GM12878 (cell line): ENCODE measurements around the gene LARP7. TPM values are rescaled to one million over a fixed set of nuclear protein-coding genes. Genes with fewer than 3 reads are reported as not detected.
A peak's percentile ranks its signal among the peaks of the same experiment; 100 is the strongest.

Experiments
- EGR1 ChIP-seq, 2 experiments: IDR thresholded peaks; 1 replicate in 1 of 2; 2 replicates in 1 of 2; pipeline ENCODE4 v1.6.1; 2011 to 2012; ENCODE audit warnings: low read depth in 2 of 2, low read length in 2 of 2, borderline replicate concordance in 1 of 2, mild to moderate bottlenecking in 1 of 2, moderate library complexity in 1 of 2
- EZH2 ChIP-seq: IDR thresholded peaks from 2 replicates; pipeline ENCODE4 v1.6.1; 2012; ENCODE audit warnings: low read depth, mild to moderate bottlenecking, control low read depth, inconsistent platforms, low read length, borderline replicate concordance; ENCODE audit not compliant: control insufficient read depth
- IRF4 ChIP-seq: IDR thresholded peaks from 2 replicates; pipeline ENCODE4 v1.6.1; 2011; ENCODE audit warnings: low read depth, low read length
- MTA2 ChIP-seq: fragments of 450-650 bp; IDR thresholded peaks from 2 replicates; pipeline ENCODE4 v1.6.1; 2016; ENCODE audit warnings: low read depth, mild to moderate bottlenecking, moderate library complexity
- MTA3 ChIP-seq: IDR thresholded peaks from 2 replicates; pipeline ENCODE4 v1.6.1; 2012; ENCODE audit warnings: low read length, inconsistent platforms, borderline replicate concordance
- NRF1 ChIP-seq: conservative IDR thresholded peaks from 2 replicates; pipeline ENCODE4 v1.6.1; 2011; ENCODE audit warnings: mild to moderate bottlenecking, low read depth, low read length, improper control_type of control experiment
- RAD21 ChIP-seq: IDR thresholded peaks from 2 replicates; pipeline ENCODE4 v1.6.1; 2011; ENCODE audit warnings: mild to moderate bottlenecking, low read depth, low read length, moderate library complexity; ENCODE audit not compliant: insufficient read depth
- RB1 ChIP-seq: fragments of 450-650 bp; formaldehyde crosslinking; IDR thresholded peaks from 2 replicates; pipeline ENCODE4 v1.6.1; 2017; ENCODE audit warnings: mild to moderate bottlenecking, borderline replicate concordance
- SRF ChIP-seq, 2 experiments: IDR thresholded peaks; 2 replicates each; pipeline ENCODE4 v1.6.1; 2011; ENCODE audit warnings: low read depth in 2 of 2, low read length in 2 of 2, mild to moderate bottlenecking in 1 of 2, moderate library complexity in 1 of 2
- STAT1 ChIP-seq: fragments of 450-650 bp; conservative IDR thresholded peaks from 2 replicates; pipeline ENCODE4 v1.6.1; 2014; ENCODE audit warnings: antibody characterized with exemption, mild to moderate bottlenecking
- SUZ12 ChIP-seq: fragments of 200-600 bp; sonication (generic); IDR thresholded peaks from one replicate; pipeline ENCODE4 v1.6.1; 2018; ENCODE audit warnings: antibody characterized with exemption, mild to moderate bottlenecking; ENCODE audit not compliant: unreplicated experiment
- WRNIP1 ChIP-seq: IDR thresholded peaks from 2 replicates; pipeline ENCODE4 v1.6.1; 2011; ENCODE audit warnings: low read depth, low read length, improper control_type of control experiment, borderline replicate concordance
- YY1 ChIP-seq: IDR thresholded peaks from 2 replicates; pipeline ENCODE4 v1.6.1; 2011; ENCODE audit warnings: low read depth, mild to moderate bottlenecking, low read length
- ZBED1 ChIP-seq: IDR thresholded peaks from 2 replicates; pipeline ENCODE4 v1.6.1; 2016; ENCODE audit warnings: borderline replicate concordance
- polyA plus RNA-seq, 11 experiments: library from polyadenylated mRNA; depleted of rRNA in 4 of 11; unstranded in 6 of 11; stranded (reverse) in 5 of 11; fragments of >200 nt; fragmentation: Nextera tagmentation in 4 of 11; fragmentation: Illumina TruSeq in 1 of 11; extraction: Ambion mirVana in 4 of 11; extraction: Trizol in 1 of 11; gene quantifications; 1 replicate in 1 of 11; 2 replicates in 10 of 11; pipeline versions ENCODE4 v1.2.1 to v1.2.3, GENCODE V29; 2011 to 2016; ENCODE audit warnings: inconsistent platforms in 2 of 11, missing spikeins in 2 of 11, low read depth in 1 of 11
- total RNA-seq, 4 experiments: library from RNA; depleted of rRNA in 3 of 4; stranded (reverse); fragments of >200 nt in 3 of 4; fragmentation: Illumina TruSeq in 1 of 4; extraction: Trizol in 1 of 4; gene quantifications; 2 replicates each; pipeline versions ENCODE4 v1.2.1 to v1.2.3, GENCODE V29; 2013 to 2021
- TF ChIP-seq, protein P1 (sequence below): fragments of 450-650 bp; IDR thresholded peaks from 2 replicates; pipeline ENCODE4 v1.6.1; 2014; ENCODE audit warnings: mild to moderate bottlenecking
- TF ChIP-seq, protein P2 (sequence below): IDR thresholded peaks from 2 replicates; pipeline ENCODE4 v1.6.1; 2011; ENCODE audit warnings: low read depth, low read length, improper control_type of control experiment, borderline replicate concordance
- TF ChIP-seq, protein P3 (sequence below): IDR thresholded peaks from 2 replicates; pipeline ENCODE4 v1.6.1; 2011; ENCODE audit warnings: borderline replicate concordance, low read depth, mild to moderate bottlenecking, moderate library complexity, mixed read lengths, low read length; ENCODE audit not compliant: insufficient read depth; ENCODE audit errors: extremely low read length
- TF ChIP-seq, protein P4 (sequence below): fragments of 450-650 bp; conservative IDR thresholded peaks from 2 replicates; pipeline ENCODE4 v1.6.1; 2017; ENCODE audit warnings: mild to moderate bottlenecking, moderate library complexity
- TF ChIP-seq, protein P5 (sequence below): fragments of 450-650 bp; IDR thresholded peaks from 2 replicates; pipeline ENCODE4 v1.6.1; 2016; ENCODE audit warnings: mild to moderate bottlenecking, moderate library complexity, borderline replicate concordance

LARP7 gene
- total and polyA plus RNA-seq, 10 of the 15 experiments (the other 5 are each of a cell fraction or from before 2014, with no cell fraction given) = 27.8 to 107 (median 61.8) TPM

DNA sequence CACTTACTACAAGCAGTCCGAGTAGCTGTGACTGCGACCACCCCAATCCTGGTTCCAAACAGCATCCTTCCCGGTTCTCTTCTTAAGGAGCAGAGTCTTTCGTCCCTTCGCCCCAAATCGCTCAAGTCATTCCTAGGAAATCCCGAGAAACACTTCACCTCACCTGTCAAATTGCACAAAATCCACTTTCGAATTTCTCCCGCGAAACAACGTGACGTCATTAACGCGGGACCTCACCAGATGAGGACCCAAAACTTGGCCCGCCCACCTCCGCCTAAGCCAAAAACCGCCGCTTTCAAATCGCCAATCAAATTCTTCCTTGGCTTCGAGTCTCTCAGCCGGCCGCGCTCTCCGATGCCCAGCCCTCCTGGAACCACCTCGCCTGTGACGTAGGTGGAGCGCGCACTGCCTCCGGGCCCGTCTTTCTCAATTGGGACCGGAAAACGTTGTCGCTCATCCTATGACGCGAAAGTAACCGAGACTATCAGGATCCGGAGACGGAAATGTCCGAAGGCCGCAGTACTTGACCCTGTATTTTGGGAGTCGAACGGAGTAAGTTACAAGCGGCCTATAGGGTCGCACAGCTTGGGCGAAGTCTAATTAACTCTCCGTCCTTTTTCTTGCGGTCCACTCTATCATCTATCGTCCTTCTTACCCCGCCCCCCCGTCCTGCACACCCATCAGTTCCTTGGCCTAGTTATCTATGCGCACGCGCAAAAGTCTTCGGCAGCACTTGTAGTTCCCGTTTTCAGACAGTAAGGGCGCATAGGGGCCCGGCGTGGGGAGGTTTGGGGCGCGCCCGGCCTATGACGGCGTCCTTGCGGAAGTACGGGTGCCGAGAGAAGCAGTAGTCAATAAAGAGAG lies at the start of gene LARP7, which contains the start of gene ZGRF1 (continued):
- TF ChIP-seq SUZ12 = no peak
- peak; percentile 50 for TF ChIP-seq RAD21
- TF ChIP-seq EZH2 = no peak
- TF ChIP-seq YY1 = peak; percentile 58
- TF ChIP-seq, protein P1, sequence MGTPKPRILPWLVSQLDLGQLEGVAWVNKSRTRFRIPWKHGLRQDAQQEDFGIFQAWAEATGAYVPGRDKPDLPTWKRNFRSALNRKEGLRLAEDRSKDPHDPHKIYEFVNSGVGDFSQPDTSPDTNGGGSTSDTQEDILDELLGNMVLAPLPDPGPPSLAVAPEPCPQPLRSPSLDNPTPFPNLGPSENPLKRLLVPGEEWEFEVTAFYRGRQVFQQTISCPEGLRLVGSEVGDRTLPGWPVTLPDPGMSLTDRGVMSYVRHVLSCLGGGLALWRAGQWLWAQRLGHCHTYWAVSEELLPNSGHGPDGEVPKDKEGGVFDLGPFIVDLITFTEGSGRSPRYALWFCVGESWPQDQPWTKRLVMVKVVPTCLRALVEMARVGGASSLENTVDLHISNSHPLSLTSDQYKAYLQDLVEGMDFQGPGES = no peak
- peak; percentile 82; the same call in 1 of the 2 replicates for TF ChIP-seq STAT1
- TF ChIP-seq EGR1 (IDR thresholded peaks at IDR 0.05; ENCODE audit: borderline replicate concordance in 1 of 2, low read depth in 2 of 2, low read length in 2 of 2) = peak in 1 of 2 experiments; percentile 12; a peak in 1 of 3 replicates
- TF ChIP-seq ZBED1 = no peak
- TF ChIP-seq, protein P2, sequence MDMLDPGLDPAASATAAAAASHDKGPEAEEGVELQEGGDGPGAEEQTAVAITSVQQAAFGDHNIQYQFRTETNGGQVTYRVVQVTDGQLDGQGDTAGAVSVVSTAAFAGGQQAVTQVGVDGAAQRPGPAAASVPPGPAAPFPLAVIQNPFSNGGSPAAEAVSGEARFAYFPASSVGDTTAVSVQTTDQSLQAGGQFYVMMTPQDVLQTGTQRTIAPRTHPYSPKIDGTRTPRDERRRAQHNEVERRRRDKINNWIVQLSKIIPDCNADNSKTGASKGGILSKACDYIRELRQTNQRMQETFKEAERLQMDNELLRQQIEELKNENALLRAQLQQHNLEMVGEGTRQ = no peak
- TF ChIP-seq, protein P3, sequence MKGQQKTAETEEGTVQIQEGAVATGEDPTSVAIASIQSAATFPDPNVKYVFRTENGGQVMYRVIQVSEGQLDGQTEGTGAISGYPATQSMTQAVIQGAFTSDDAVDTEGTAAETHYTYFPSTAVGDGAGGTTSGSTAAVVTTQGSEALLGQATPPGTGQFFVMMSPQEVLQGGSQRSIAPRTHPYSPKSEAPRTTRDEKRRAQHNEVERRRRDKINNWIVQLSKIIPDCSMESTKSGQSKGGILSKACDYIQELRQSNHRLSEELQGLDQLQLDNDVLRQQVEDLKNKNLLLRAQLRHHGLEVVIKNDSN = no peak
- TF ChIP-seq WRNIP1 = no peak
- no peak for TF ChIP-seq IRF4
- TF ChIP-seq RB1 = peak; percentile 37; the same call in 1 of the 2 replicates
- no peak; the same call in 1 of the 2 replicates for TF ChIP-seq MTA3
- TF ChIP-seq, protein P4, sequence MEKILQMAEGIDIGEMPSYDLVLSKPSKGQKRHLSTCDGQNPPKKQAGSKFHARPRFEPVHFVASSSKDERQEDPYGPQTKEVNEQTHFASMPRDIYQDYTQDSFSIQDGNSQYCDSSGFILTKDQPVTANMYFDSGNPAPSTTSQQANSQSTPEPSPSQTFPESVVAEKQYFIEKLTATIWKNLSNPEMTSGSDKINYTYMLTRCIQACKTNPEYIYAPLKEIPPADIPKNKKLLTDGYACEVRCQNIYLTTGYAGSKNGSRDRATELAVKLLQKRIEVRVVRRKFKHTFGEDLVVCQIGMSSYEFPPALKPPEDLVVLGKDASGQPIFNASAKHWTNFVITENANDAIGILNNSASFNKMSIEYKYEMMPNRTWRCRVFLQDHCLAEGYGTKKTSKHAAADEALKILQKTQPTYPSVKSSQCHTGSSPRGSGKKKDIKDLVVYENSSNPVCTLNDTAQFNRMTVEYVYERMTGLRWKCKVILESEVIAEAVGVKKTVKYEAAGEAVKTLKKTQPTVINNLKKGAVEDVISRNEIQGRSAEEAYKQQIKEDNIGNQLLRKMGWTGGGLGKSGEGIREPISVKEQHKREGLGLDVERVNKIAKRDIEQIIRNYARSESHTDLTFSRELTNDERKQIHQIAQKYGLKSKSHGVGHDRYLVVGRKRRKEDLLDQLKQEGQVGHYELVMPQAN = peak; percentile 99
- peak in 1 of 2 experiments; percentile 66; a peak in 3 of 4 replicates for TF ChIP-seq SRF (IDR thresholded peaks at IDR 0.05; ENCODE audit: low read depth in 2 of 2, low read length in 2 of 2)
- no peak; the same call in 1 of the 2 replicates for TF ChIP-seq MTA2
- TF ChIP-seq NRF1 = peak; percentile 53
- TF ChIP-seq, protein P5, sequence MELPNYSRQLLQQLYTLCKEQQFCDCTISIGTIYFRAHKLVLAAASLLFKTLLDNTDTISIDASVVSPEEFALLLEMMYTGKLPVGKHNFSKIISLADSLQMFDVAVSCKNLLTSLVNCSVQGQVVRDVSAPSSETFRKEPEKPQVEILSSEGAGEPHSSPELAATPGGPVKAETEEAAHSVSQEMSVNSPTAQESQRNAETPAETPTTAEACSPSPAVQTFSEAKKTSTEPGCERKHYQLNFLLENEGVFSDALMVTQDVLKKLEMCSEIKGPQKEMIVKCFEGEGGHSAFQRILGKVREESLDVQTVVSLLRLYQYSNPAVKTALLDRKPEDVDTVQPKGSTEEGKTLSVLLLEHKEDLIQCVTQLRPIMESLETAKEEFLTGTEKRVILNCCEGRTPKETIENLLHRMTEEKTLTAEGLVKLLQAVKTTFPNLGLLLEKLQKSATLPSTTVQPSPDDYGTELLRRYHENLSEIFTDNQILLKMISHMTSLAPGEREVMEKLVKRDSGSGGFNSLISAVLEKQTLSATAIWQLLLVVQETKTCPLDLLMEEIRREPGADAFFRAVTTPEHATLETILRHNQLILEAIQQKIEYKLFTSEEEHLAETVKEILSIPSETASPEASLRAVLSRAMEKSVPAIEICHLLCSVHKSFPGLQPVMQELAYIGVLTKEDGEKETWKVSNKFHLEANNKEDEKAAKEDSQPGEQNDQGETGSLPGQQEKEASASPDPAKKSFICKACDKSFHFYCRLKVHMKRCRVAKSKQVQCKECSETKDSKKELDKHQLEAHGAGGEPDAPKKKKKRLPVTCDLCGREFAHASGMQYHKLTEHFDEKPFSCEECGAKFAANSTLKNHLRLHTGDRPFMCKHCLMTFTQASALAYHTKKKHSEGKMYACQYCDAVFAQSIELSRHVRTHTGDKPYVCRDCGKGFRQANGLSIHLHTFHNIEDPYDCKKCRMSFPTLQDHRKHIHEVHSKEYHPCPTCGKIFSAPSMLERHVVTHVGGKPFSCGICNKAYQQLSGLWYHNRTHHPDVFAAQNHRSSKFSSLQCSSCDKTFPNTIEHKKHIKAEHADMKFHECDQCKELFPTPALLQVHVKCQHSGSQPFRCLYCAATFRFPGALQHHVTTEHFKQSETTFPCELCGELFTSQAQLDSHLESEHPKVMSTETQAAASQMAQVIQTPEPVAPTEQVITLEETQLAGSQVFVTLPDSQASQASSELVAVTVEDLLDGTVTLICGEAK = peak; percentile 89; the same call in 1 of the 2 replicates
